Brain microvascular endothelial cell (primary cell): ENCODE results near the gene PRM2.

Source experiments
- DNase-seq: peaks from one replicate; pipeline ENCODE4 v3.0.0-alpha.2; 2020
- H3K27ac ChIP-seq: fragments of 250-450 bp; sonication (Bioruptor Pico); 2 replicates; pipeline ENCODE4 v1.5.1; 2020; ENCODE audit warnings: mild to moderate bottlenecking, moderate library complexity
- H3K27me3 ChIP-seq: fragments of 250-450 bp; sonication (Bioruptor Pico); replicated peaks from 2 replicates; pipeline ENCODE4 v1.5.1; 2020; ENCODE audit warnings: mild to moderate bottlenecking
- H3K36me3 ChIP-seq: fragments of 250-450 bp; sonication (Bioruptor Pico); replicated peaks from 2 replicates; pipeline ENCODE4 v1.5.1; 2020; ENCODE audit warnings: mild to moderate bottlenecking
- H3K4me3 ChIP-seq: 2 replicates; pipeline ENCODE4 v1.5.1; 2011; ENCODE audit warnings: low read depth, mild to moderate bottlenecking, control low read depth, low read length, moderate library complexity
- CTCF ChIP-seq: IDR thresholded peaks from 2 replicates; pipeline ENCODE4 v1.5.1; 2011; ENCODE audit warnings: low read depth, mild to moderate bottlenecking, moderate library complexity, low read length, control low read depth, inconsistent platforms; ENCODE audit errors: missing control alignments
- in situ Hi-C: cut with HindIII; loops from 2 replicates; pipeline ENCODE4 v1.10.0; 2017; ENCODE audit warnings: low sequenced_read_pairs, low pct_ligation_motif_present

The PRM2 gene

GRCh38 chr16:11274964-11275363 lies 1.3 kb downstream of the PRM2 start:
- H3K27ac ChIP-seq, result no peak overlapping the region
- no peak for TF ChIP-seq CTCF
- H3K27me3 ChIP-seq, result no peaks in the 10 kb centered on the region
- H3K36me3 ChIP-seq, result no peaks in the 10 kb centered on the region
- in situ Hi-C loops, result no loop called here
- no peak for DNase-seq
- no peak overlapping the region for H3K4me3 ChIP-seq

GRCh38 chr16:11273721-11274324 lies 2.5 kb downstream of the PRM2 start:
- Histone ChIP-seq H3K4me3 (no peak overlapping the region), H3K27ac (no peak overlapping the region), H3K36me3 (no peaks in the 10 kb centered on the region), H3K27me3 (no peaks in the 10 kb centered on the region)
- no peak for TF ChIP-seq CTCF
- in situ Hi-C loops, result no loop called here
- DNase-seq, result no peak

- in situ Hi-C loops, result no loop called here
- Histone ChIP-seq H3K27me3 (no peaks in the 10 kb centered on the region), H3K27ac (no peak within 1 kb of the TSS), H3K4me3 (no peak within 1 kb of the TSS), H3K36me3 (no peaks in the 10 kb centered on the region)
- no peak for TF ChIP-seq CTCF
- no peak for DNase-seq
Observed at GRCh38 chr16:11272921-11273720, 3.2 kb downstream of the PRM2 start, which contains the start of gene PRM3. TSS of gene PRM3 (minus strand) at chr16:11273629. CDS start at chr16:11273595, 34 bp downstream.

- Histone ChIP-seq H3K27me3 (no peaks in the 10 kb centered on the region), H3K36me3 (no peaks in the 10 kb centered on the region), H3K4me3 (no peak overlapping the region), H3K27ac (no peak overlapping the region)
- no peak for TF ChIP-seq CTCF
- in situ Hi-C loops, result no loop called here
- no peak for DNase-seq
Observed at GRCh38 chr16:11272484-11272883, 3.8 kb downstream of the PRM2 start.

- no peak for TF ChIP-seq CTCF
- H3K36me3 ChIP-seq, result no peaks in the 10 kb centered on the region
- in situ Hi-C loops, result no loop called here
Observed at GRCh38 chr16:11271610-11272009, 4.7 kb downstream of the PRM2 start.

More at GRCh38 chr16:11271610-11272009, 4.7 kb downstream of the PRM2 start:
- DNase-seq, result no peak
- no peaks in the 10 kb centered on the region for H3K27me3 ChIP-seq
- H3K27ac ChIP-seq, result no peak overlapping the region
- no peak overlapping the region for H3K4me3 ChIP-seq
